Liver (tissue), 9 donors: ENCODE data around the gene CRACR2A. TPM values are rescaled to one million over a fixed set of nuclear protein-coding genes. Genes with fewer than 3 reads are reported as not detected.

Experiments
- DNase-seq: peaks from one replicate; pipeline ENCODE4 v3.0.0-alpha.2; 2017; ENCODE audit warnings: low spot score
- H3K27ac ChIP-seq, 2 donors: one replicate each; pipeline ENCODE4 v1.7.0; 2013; ENCODE audit warnings: inconsistent platforms in 2 of 2, low read length in 2 of 2, control low read depth in 1 of 2, low read depth in 1 of 2, mild to moderate bottlenecking in 1 of 2
- H3K27me3 ChIP-seq, 4 donors: one replicate each; pipeline versions ENCODE4 v1.6.1 to v1.7.0; 2013; ENCODE audit warnings: low read length in 3 of 4, inconsistent platforms in 1 of 4, mild to moderate bottlenecking in 1 of 4, moderate library complexity in 1 of 4; ENCODE audit not compliant: control insufficient read depth in 4 of 4, insufficient read depth in 4 of 4
- H3K36me3 ChIP-seq, 4 donors: one replicate each; pipeline versions ENCODE4 v1.6.1 to v1.7.0; 2013; ENCODE audit warnings: low read length in 3 of 4, mild to moderate bottlenecking in 3 of 4, low read depth in 1 of 4, moderate library complexity in 1 of 4; ENCODE audit not compliant: control insufficient read depth in 4 of 4, insufficient read depth in 3 of 4
- H3K4me1 ChIP-seq, 4 donors: one replicate each; pipeline versions ENCODE4 v1.6.1 to v1.7.0; 2013; ENCODE audit warnings: low read length in 3 of 4, mild to moderate bottlenecking in 3 of 4, moderate library complexity in 1 of 4; ENCODE audit not compliant: control insufficient read depth in 4 of 4, insufficient read depth in 4 of 4
- H3K4me3 ChIP-seq, 3 donors: one replicate each; pipeline versions ENCODE4 v1.6.1 to v1.7.0; 2013; ENCODE audit warnings: low read length in 3 of 3, control low read depth in 1 of 3, low read depth in 1 of 3, mild to moderate bottlenecking in 1 of 3
- H3K9ac ChIP-seq, 2 donors: one replicate each; pipeline ENCODE4 v1.7.0; 2013; ENCODE audit warnings: low read length in 2 of 2, mild to moderate bottlenecking in 2 of 2, moderate library complexity in 2 of 2, control low read depth in 1 of 2, low read depth in 1 of 2
- H3K9me3 ChIP-seq, 4 donors: one replicate each; pipeline versions ENCODE4 v1.6.1 to v1.7.0; 2013; ENCODE audit warnings: low read length in 3 of 4; ENCODE audit not compliant: control insufficient read depth in 4 of 4
- EGR1 ChIP-seq, 2 donors: IDR thresholded peaks; 2 replicates each; pipeline ENCODE4 v1.6.1; 2016 to 2018; ENCODE audit warnings: antibody characterized with exemption in 2 of 2, low read depth in 2 of 2
- FOXA1 ChIP-seq: IDR thresholded peaks from 2 replicates; pipeline ENCODE4 v1.6.1; 2016; ENCODE audit warnings: antibody characterized with exemption
- FOXA2 ChIP-seq: IDR thresholded peaks from 2 replicates; pipeline ENCODE4 v1.6.1; 2016; ENCODE audit warnings: antibody characterized with exemption
- HNF4G ChIP-seq: IDR thresholded peaks from 2 replicates; pipeline ENCODE4 v1.6.1; 2016; ENCODE audit warnings: antibody characterized with exemption
- JUND ChIP-seq, 2 donors: IDR thresholded peaks; 2 replicates each; pipeline ENCODE4 v1.6.1; 2016; ENCODE audit warnings: antibody characterized with exemption in 2 of 2
- RAD21 ChIP-seq, 2 donors: IDR thresholded peaks; 2 replicates each; pipeline ENCODE4 v1.6.1; 2016; ENCODE audit warnings: antibody characterized with exemption in 2 of 2, mild to moderate bottlenecking in 2 of 2
- RXRA ChIP-seq, 2 donors: IDR thresholded peaks; 2 replicates each; pipeline ENCODE4 v1.6.1; 2017 to 2018; ENCODE audit warnings: antibody characterized with exemption in 2 of 2, mild to moderate bottlenecking in 1 of 2
- YY1 ChIP-seq: IDR thresholded peaks from 2 replicates; pipeline ENCODE4 v1.6.1; 2016; ENCODE audit warnings: antibody characterized with exemption, mild to moderate bottlenecking
- WGBS: extraction: QIAGEN DNeasy Blood & Tissue Kit; methylation state at CpG from one replicate; pipeline ENCODE4 v1.1.7; 2013; 5-methylcytosine and 5-hydroxymethylcytosine counted together
- polyA plus RNA-seq, 2 donors: library from polyadenylated mRNA; stranded (reverse) in 1 of 2; unstranded in 1 of 2; fragments of 200-250 nt in 1 of 2; fragments of >200 nt in 1 of 2; fragmentation: Nextera tagmentation in 1 of 2; extraction: Ambion mirVana in 1 of 2; gene quantifications; one replicate each; pipeline versions ENCODE4 v1.2.1 to v1.2.3, GENCODE V29; 2013 to 2015
- total RNA-seq, 2 donors: library from RNA; depleted of rRNA; stranded (reverse); fragments of >200 nt; gene quantifications; one replicate each; pipeline ENCODE4 v1.2.3, GENCODE V29; 2014
- TF ChIP-seq, protein P1 (sequence below): IDR thresholded peaks from 2 replicates; pipeline ENCODE4 v1.6.1; 2016; ENCODE audit warnings: antibody characterized with exemption
- TF ChIP-seq, protein P2 (sequence below): IDR thresholded peaks from 2 replicates; pipeline ENCODE4 v1.6.1; 2016; ENCODE audit warnings: antibody characterized with exemption
- TF ChIP-seq, protein P3 (sequence below): IDR thresholded peaks from 2 replicates; pipeline ENCODE4 v1.6.1; 2016; ENCODE audit warnings: antibody characterized with exemption, mild to moderate bottlenecking
- TF ChIP-seq, protein P4 (sequence below): IDR thresholded peaks from 2 replicates; pipeline ENCODE4 v1.6.1; 2016; ENCODE audit warnings: antibody characterized with exemption
- TF ChIP-seq, protein P5 (sequence below): fragments of 150-350 bp; IDR thresholded peaks from 2 replicates; pipeline ENCODE4 v1.5.1; 2017; ENCODE audit warnings: improper control_type of control experiment, low read depth, low read length; ENCODE audit not compliant: missing input control
- donor health status: healthy.
- donor health status: healthy.
- donor health status: healthy.
- donor health status: healthy.
- donor health status: healthy.

Gene CRACR2A
- total and polyA plus RNA-seq, 4 donors: 0.33 to 4.2 (median 1.4) TPM

DNA sequence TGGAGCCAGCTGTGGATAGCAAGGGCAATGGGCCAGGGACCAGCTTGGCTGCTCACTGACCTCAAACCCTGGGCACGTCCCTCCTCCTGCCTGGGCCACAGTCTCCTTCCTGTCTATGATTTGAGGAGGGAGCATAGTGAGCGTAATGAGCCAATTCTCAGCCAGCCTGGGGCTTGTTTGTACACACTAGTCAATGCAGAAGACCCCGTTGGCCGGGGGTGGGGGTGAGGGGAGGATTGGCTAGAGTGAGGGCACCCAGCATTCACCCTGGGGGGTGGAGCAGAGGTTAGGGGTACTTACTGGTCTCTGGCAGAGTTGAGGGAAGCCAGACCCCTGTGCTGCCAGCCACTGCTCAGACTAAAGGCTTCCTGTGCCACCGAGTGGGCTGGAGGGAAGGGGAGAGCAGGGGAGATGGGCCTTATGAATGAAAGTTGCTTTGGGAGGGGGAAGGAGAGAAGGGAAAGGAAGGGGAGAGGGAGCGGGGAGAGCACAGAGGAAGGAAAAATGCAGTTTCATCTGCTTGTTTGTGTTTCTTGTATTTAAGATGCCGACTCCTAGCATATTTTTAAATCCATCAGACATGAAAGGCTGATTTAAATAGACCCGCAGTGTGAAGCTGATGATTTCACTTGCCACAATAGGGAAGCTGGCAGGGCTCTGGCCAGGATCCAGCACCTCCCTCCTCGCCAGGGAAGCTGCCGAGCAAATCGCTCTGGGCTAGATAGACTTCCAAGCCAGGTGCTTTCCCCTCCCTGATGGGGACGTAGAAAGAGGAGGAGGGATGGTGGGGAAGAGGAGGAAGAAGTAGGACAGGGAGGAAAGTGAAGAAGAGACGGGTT, 147.9 kb downstream of the CRACR2A start (continued):
- TF ChIP-seq, protein P1, sequence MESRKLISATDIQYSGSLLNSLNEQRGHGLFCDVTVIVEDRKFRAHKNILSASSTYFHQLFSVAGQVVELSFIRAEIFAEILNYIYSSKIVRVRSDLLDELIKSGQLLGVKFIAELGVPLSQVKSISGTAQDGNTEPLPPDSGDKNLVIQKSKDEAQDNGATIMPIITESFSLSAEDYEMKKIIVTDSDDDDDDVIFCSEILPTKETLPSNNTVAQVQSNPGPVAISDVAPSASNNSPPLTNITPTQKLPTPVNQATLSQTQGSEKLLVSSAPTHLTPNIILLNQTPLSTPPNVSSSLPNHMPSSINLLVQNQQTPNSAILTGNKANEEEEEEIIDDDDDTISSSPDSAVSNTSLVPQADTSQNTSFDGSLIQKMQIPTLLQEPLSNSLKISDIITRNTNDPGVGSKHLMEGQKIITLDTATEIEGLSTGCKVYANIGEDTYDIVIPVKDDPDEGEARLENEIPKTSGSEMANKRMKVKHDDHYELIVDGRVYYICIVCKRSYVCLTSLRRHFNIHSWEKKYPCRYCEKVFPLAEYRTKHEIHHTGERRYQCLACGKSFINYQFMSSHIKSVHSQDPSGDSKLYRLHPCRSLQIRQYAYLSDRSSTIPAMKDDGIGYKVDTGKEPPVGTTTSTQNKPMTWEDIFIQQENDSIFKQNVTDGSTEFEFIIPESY: no peak
- TF ChIP-seq FOXA2 (no peak), RAD21 (IDR thresholded peaks at IDR 0.05) (no peak)

DNA sequence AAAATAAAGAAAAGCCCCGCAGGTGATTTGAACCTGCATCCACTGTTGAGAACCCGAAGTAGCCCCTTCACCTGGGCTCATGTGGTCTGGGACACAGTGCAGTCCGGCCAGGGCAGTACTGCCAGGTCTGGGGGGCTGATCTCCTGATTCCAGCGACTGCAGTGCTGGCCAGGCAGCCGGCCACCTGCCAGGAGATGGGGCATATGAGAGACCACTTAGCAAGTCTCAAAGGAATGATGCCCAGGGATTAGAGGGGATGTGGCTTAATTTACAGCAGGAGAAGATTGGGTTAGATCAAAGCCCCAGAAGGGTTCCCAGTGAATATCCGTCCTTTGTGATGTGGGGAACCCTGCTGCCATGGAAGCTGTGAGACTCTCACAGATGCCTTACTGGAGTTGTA, 148.6 kb downstream of the CRACR2A start:
- no peak for DNase-seq
- no peak overlapping the region for H3K27ac ChIP-seq
- H3K9me3 ChIP-seq: no peaks in the 10 kb centered on the region
- no peak for TF ChIP-seq RAD21 (IDR thresholded peaks at IDR 0.05)
- no peak for TF ChIP-seq YY1
- TF ChIP-seq, protein P2, sequence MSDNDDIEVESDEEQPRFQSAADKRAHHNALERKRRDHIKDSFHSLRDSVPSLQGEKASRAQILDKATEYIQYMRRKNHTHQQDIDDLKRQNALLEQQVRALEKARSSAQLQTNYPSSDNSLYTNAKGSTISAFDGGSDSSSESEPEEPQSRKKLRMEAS: no peak
- TF ChIP-seq, protein P3, sequence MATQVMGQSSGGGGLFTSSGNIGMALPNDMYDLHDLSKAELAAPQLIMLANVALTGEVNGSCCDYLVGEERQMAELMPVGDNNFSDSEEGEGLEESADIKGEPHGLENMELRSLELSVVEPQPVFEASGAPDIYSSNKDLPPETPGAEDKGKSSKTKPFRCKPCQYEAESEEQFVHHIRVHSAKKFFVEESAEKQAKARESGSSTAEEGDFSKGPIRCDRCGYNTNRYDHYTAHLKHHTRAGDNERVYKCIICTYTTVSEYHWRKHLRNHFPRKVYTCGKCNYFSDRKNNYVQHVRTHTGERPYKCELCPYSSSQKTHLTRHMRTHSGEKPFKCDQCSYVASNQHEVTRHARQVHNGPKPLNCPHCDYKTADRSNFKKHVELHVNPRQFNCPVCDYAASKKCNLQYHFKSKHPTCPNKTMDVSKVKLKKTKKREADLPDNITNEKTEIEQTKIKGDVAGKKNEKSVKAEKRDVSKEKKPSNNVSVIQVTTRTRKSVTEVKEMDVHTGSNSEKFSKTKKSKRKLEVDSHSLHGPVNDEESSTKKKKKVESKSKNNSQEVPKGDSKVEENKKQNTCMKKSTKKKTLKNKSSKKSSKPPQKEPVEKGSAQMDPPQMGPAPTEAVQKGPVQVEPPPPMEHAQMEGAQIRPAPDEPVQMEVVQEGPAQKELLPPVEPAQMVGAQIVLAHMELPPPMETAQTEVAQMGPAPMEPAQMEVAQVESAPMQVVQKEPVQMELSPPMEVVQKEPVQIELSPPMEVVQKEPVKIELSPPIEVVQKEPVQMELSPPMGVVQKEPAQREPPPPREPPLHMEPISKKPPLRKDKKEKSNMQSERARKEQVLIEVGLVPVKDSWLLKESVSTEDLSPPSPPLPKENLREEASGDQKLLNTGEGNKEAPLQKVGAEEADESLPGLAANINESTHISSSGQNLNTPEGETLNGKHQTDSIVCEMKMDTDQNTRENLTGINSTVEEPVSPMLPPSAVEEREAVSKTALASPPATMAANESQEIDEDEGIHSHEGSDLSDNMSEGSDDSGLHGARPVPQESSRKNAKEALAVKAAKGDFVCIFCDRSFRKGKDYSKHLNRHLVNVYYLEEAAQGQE: no peak
- no peak for TF ChIP-seq FOXA2
- TF ChIP-seq HNF4G: no peak
- TF ChIP-seq, protein P4, sequence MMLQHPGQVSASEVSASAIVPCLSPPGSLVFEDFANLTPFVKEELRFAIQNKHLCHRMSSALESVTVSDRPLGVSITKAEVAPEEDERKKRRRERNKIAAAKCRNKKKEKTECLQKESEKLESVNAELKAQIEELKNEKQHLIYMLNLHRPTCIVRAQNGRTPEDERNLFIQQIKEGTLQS: no peak
- TF ChIP-seq, protein P5, sequence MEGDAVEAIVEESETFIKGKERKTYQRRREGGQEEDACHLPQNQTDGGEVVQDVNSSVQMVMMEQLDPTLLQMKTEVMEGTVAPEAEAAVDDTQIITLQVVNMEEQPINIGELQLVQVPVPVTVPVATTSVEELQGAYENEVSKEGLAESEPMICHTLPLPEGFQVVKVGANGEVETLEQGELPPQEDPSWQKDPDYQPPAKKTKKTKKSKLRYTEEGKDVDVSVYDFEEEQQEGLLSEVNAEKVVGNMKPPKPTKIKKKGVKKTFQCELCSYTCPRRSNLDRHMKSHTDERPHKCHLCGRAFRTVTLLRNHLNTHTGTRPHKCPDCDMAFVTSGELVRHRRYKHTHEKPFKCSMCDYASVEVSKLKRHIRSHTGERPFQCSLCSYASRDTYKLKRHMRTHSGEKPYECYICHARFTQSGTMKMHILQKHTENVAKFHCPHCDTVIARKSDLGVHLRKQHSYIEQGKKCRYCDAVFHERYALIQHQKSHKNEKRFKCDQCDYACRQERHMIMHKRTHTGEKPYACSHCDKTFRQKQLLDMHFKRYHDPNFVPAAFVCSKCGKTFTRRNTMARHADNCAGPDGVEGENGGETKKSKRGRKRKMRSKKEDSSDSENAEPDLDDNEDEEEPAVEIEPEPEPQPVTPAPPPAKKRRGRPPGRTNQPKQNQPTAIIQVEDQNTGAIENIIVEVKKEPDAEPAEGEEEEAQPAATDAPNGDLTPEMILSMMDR: no peak
- no peak for TF ChIP-seq RXRA (IDR thresholded peaks at IDR 0.05)
- TF ChIP-seq JUND (IDR thresholded peaks at IDR 0.05): no peak
- TF ChIP-seq EGR1 (IDR thresholded peaks at IDR 0.05; ENCODE audit: low read depth in 2 of 2): no peak
- no peak for TF ChIP-seq FOXA1
- H3K36me3 ChIP-seq: no peaks in the 10 kb centered on the region
- H3K4me3 ChIP-seq: no peak overlapping the region
- no peaks in the 10 kb centered on the region for H3K4me1 ChIP-seq
- H3K27me3 ChIP-seq: peaks cover 0 to 11% (median 5%) of the 10 kb centered on the region in 4 donors
- H3K9ac ChIP-seq: no peak overlapping the region
- 68% methylated on average over 6 of the region's 6 CpGs for WGBS
